GM12874 (cell line): ENCODE results near the gene ADGRL3.

ENCODE experiments used
- TF ChIP-seq, protein P1 (sequence below): IDR thresholded peaks from 2 replicates; pipeline ENCODE4 v1.5.1; 2011; ENCODE audit warnings: low read depth, mild to moderate bottlenecking, control low read depth, low read length, moderate library complexity; ENCODE audit not compliant: insufficient read depth

The ADGRL3 gene

DNA sequence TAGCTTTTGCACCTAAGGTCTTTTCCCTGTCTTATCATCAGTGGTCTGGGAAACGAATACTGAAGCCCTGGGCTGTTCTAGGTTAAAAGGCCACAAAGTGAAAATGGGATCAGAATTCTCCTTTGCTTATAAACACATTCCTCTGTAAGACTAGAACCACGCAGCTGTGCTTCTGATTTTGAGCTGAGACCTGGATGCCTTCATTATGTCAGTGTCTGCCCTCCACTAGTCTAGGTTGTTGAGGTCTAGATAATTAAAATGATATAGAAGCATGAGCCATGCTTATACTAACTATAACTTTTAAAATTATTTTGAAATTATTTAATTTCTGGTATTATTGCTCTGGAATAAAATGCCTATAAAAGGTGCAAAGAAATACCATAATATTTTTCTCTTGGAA, 403.9 kb downstream of the ADGRL3 start:
- TF ChIP-seq, protein P1, sequence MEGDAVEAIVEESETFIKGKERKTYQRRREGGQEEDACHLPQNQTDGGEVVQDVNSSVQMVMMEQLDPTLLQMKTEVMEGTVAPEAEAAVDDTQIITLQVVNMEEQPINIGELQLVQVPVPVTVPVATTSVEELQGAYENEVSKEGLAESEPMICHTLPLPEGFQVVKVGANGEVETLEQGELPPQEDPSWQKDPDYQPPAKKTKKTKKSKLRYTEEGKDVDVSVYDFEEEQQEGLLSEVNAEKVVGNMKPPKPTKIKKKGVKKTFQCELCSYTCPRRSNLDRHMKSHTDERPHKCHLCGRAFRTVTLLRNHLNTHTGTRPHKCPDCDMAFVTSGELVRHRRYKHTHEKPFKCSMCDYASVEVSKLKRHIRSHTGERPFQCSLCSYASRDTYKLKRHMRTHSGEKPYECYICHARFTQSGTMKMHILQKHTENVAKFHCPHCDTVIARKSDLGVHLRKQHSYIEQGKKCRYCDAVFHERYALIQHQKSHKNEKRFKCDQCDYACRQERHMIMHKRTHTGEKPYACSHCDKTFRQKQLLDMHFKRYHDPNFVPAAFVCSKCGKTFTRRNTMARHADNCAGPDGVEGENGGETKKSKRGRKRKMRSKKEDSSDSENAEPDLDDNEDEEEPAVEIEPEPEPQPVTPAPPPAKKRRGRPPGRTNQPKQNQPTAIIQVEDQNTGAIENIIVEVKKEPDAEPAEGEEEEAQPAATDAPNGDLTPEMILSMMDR = no peak

- TF ChIP-seq, protein P1 = no peak
Measured at GRCh38 chr4:61605984-61606383, 405.9 kb downstream of the ADGRL3 start.

GRCh38 chr4:61614231-61614630, 414.1 kb downstream of the ADGRL3 start:
- TF ChIP-seq, protein P1 = no peak

GRCh38 chr4:61619528-61619927, 419.4 kb downstream of the ADGRL3 start:
- TF ChIP-seq, protein P1 = no peak

DNA sequence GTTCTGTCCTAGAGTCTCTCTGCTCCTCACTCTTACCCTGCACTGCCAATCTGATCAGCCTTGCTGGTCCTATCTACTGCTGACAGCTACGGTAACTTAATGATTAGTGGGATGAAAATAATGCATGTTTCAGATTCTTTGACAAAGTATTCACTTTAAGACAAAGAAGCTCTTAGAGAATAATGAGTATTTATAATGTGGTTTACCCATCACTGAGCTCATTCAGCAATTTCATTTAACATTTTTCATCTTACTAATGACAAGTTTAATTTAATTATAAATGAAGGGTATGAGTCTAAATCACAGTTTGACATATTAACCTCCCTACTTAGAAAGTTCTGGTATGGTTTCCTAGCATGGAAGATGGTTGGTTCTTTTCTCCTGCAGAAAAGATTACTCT, 428.2 kb downstream of the ADGRL3 start:
- TF ChIP-seq, protein P1 = no peak

- TF ChIP-seq, protein P1 = no peak
Measured at GRCh38 chr4:61628727-61629126, 428.6 kb downstream of the ADGRL3 start.

GRCh38 chr4:61630548-61630947, 430.4 kb downstream of the ADGRL3 start:
- TF ChIP-seq, protein P1 = no peak

- TF ChIP-seq, protein P1 = no peak
Measured at GRCh38 chr4:61638591-61638990, 438.5 kb downstream of the ADGRL3 start.
